ENCODE data around the gene GAB3.

- TF ChIP-seq CTCF (conservative IDR thresholded peaks at IDR 0.05) (no peak), EZH2 (IDR thresholded peaks at IDR 0.05; ENCODE audit: low read depth) (no peak)
Observed at GRCh38 chrX:154652311-154653047, 98.4 kb downstream of the GAB3 start.

All from PC-9 (cell line).